NOMO-1 (cell line): ENCODE measurements around the gene TLR9.

Experiments used
- DNase-seq, 2 experiments: peaks; one replicate each; lab custom pipeline; 2025; ENCODE audit not compliant: unreplicated experiment in 2 of 2; lab: John Stamatoyannopoulos, UW

The TLR9 gene

DNA sequence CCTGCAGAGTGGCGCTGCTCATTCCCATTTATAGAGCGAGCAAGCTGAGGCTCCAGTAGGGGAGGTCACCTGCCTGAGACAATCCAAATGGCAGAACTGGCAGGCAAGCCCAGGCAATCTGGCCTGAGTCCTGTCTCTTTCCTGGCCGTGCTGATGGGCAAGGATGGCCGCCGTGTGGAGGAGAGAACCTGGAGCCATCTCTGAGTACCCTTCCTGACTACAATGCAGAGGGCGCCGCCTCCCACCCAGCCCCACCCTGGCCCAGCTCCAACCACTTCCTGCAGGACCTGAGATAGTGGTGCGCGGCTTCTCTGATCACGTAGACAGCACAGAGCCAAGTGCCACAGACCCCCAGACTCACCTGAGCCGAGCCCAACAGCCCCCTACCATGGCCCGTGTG is 7.0 kb downstream of the TLR9 start:
- DNase-seq: no peak

- DNase-seq: no peak
These were observed 7.4 kb downstream of the TLR9 start for GRCh38 chr3:52218026-52218425.

DNA sequence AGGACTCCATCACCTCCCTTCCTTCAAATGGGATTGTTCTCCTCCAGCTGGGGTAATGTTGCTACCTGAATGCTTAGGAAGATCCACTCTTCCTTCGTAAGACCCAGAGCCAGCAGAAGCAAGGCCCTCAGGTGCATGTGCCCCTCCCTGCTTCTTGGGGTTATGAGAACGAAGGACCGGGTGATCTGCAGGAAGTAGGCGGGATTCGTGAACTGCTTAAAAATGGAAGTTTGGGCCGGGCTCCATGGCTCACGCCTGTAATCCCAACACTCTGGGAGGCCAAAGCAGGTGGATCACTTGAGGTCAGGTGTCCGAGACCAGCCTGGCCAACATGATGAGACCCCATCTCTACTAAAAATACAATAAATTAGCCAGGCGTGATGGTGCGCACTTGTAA is 8.0 kb downstream of the TLR9 start:
- no peak for DNase-seq

- no peak for DNase-seq
These were observed 8.6 kb downstream of the TLR9 start for GRCh38 chr3:52216585-52217408.

DNA sequence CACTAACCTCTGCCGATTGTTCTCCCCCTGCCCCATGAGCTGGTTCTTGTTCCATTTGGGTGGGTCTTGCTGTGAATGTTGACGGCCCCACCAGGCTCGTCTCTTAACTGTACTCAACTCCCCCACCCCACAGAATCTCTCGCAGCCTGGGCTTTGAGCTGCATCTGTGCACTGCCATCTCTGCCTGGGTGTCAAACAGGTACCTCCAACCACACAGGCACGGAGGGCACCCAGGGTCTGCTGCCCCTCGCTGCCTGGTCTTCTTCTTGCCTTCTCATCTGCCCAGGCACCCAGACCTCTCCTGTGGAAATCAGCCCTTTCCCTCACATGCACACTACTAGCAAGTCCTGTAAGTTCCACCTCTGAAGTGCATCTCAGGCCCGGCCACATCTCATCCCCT is 10.1 kb downstream of the TLR9 start:
- no peak for DNase-seq

DNA sequence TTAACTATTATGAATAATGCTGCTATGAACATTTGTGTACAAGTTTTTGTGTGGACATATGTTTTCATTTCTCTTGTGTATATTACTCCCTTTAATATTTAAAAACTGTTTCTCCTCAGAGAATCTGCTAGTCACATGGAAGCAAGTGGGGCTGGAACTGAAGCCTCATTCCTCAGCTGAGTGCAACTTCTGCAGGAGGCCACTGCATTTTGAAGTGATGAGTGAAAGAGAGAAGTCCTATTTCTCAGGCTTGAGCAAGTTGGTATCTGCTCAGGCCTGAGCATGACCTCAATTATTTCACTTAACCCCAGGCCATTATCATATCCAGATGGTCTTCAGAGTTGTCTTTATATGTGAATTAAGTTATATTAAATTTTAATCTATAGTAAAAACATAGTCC is 11.5 kb downstream of the TLR9 start:
- DNase-seq: no peak

GRCh38 chr3:52213005-52213404 is 12.4 kb downstream of the TLR9 start:
- no peak for DNase-seq

DNA sequence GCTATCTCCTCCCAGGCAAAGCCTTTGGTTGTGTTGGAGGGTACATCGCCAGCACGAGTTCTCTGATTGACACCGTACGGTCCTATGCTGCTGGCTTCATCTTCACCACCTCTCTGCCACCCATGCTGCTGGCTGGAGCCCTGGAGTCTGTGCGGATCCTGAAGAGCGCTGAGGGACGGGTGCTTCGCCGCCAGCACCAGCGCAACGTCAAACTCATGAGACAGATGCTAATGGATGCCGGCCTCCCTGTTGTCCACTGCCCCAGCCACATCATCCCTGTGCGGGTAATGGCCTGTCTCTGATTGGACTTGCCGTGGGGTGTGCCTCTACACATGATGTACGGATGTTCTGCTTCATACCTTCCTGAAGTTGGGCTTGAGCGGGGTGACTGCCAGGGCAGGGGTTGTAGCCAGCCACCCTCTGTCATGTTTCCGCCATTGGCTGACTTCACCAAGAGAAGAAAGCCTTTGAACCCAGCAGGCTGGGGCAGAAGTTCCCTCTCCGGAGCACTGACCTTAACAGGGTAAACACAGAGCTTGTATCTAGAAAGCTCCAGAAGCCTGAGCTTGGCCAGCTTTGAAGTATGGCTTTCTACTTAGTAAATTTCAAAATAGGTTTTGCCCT is 14.1 kb downstream of the TLR9 start:
- no peak for DNase-seq

- DNase-seq: peak; percentile 70 to 93
These were observed 14.8 kb downstream of the TLR9 start for GRCh38 chr3:52210550-52211046.

- DNase-seq: no peak
These were observed 15.4 kb downstream of the TLR9 start for GRCh38 chr3:52210037-52210436.

GRCh38 chr3:52208556-52208955 is 16.9 kb downstream of the TLR9 start:
- DNase-seq: no peak

DNA sequence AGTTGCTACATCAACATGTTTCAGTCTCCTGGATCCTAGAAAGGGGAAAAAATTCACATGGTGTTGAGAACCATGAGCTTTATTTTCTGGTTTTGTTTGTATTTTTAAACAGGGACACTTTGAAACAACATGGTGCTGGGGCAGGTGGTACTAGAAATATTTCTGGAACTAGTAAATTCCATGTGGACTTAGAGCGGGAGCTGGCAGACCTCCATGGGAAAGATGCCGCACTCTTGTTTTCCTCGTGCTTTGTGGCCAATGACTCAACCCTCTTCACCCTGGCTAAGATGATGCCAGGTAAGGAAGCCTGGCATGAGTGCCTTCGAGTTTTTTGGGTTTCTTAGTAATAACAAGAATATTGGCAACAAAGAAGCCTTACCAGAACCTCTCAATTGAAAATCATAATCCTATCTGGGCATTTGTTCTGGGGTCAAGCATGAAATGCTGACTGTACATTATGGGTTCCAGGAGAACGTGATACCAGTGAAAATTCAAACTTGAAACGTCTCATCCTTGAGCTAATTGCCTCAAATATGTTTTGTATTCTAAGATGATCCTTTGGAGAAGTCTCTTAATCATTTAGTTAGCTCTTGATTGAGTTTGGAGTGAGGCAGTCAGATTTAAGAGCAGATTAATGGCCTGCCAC is 19.6 kb downstream of the TLR9 start:
- no peak for DNase-seq

- DNase-seq: peak in 1 of 2 experiments; percentile 44
These were observed 20.9 kb downstream of the TLR9 start for GRCh38 chr3:52204337-52205073.

GRCh38 chr3:52203701-52204100 is 21.7 kb downstream of the TLR9 start:
- DNase-seq: no peak

- peak; percentile 83 to 95 for DNase-seq
These were observed 22.9 kb downstream of the TLR9 start for GRCh38 chr3:52202384-52203077.

DNA sequence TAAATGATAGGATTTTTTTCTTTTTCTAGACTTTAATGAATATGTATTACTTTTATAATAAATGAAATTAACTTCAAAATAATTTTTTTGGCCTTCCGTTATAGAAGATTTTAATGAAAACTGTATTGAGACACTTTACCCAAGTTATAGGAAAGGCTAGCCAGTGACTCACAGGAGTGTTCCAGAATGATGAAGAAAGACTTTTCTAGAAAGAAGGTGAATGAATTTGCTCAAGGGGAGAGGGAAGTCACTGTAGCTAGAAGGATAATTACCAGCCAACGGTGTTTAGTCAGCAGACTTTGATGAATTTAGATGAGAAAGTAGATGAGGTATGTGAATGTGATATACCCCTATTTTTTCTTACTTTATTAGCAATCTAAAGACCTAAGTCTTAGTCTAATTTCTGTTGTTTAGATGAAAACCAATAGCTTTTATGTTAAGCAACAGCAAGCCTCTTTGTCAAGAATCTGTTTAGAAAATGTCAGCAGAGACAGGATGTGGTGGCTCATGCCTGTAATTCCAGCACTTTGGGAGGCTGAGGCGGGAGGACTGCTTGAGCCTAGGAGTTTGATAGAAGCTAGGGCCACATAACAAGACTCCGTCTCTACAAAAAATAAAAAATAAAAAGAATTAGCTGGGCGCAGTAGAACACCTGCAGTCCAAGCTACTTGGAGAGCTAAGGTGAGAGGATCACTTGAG is 24.3 kb downstream of the TLR9 start:
- peak in 1 of 2 experiments; percentile 68 for DNase-seq

- peak in 1 of 2 experiments; percentile 22 for DNase-seq
These were observed 26.5 kb downstream of the TLR9 start for GRCh38 chr3:52198643-52199608.

- peak; percentile 90 to 92 for DNase-seq
These were observed 27.4 kb downstream of the TLR9 start, which contains the start of gene ALAS1 for GRCh38 chr3:52197842-52198625. Gene ALAS1 (plus strand): TSS chr3:52198160. CDS start chr3:52199242, 1,082 bp downstream.
